Measurements from ENCODE around the gene IL20.

GRCh38 chr1:206863266-206863665 lies 2.2 kb upstream of the IL20 start:
- TF ChIP-seq POLR2AphosphoS5 (IDR thresholded peaks at IDR 0.05) (no peak), CTCF (IDR thresholded peaks at IDR 0.05) (no peak)
